Endothelial cell of umbilical vein (primary cell): Measurements from ENCODE around the gene UVRAG. TPM values are rescaled to one million over a fixed set of nuclear protein-coding genes. Genes with fewer than 3 reads are reported as not detected.

Source experiments
- BruUV-seq: library from RNA; stranded (reverse); fragments of 400-500 nt; replicated peaks from 2 replicates; lab custom pipeline; 2021; lab: Mats Ljungman, UMichigan
- CTCF ChIA-PET: fragments of 300-600, 350-600 bp; sonication (Branson Sonifier 250); formaldehyde crosslinking; loops from one replicate; lab custom pipeline; 2021; ENCODE audit warnings: antibody characterized with exemption, inconsistent platforms; lab: Charles Lee
- POLR2A ChIA-PET: fragments of 300-600, 350-600 bp; sonication (Branson Sonifier 250); formaldehyde crosslinking; loops from one replicate; lab custom pipeline; 2021; ENCODE audit warnings: antibody characterized with exemption, inconsistent platforms; lab: Charles Lee
- DNase-seq: peaks from one replicate; pipeline ENCODE4 v3.0.0-alpha.2; 2011; ENCODE audit warnings: low read depth, low spot score
- FAIRE-seq: peaks from 2 replicates; lab custom pipeline; 2011; peaks lifted over from hg19 to GRCh38; lab: Jason Lieb, UNC
- H2AFZ ChIP-seq: 2 replicates; pipeline ENCODE4 v1.6.0; 2012; ENCODE audit warnings: low read depth, low read length, control low read depth, inconsistent platforms
- H3K27ac ChIP-seq: 2 replicates; pipeline ENCODE4 v1.5.1; 2011; ENCODE audit warnings: low read depth, mild to moderate bottlenecking, control low read depth, low read length, moderate library complexity; ENCODE audit not compliant: insufficient read depth
- H3K27me3 ChIP-seq, 2 experiments: 2 replicates each; pipeline versions ENCODE4 v1.6.0 to v1.6.1; 2011; ENCODE audit warnings: low read length in 2 of 2, mixed read lengths in 1 of 2; ENCODE audit not compliant: control insufficient read depth in 2 of 2, insufficient read depth in 2 of 2
- H3K36me3 ChIP-seq, 2 experiments: 2 replicates in 1 of 2; 3 replicates in 1 of 2; pipeline ENCODE4 v1.5.1; 2011; ENCODE audit warnings: low read length in 2 of 2, mild to moderate bottlenecking in 1 of 2, moderate library complexity in 1 of 2; ENCODE audit not compliant: control insufficient read depth in 2 of 2, insufficient read depth in 2 of 2; ENCODE audit errors: extremely low read depth in 1 of 2
- H3K4me1 ChIP-seq: 3 replicates; pipeline ENCODE4 v1.5.1; 2011; ENCODE audit warnings: mild to moderate bottlenecking, low read length; ENCODE audit not compliant: control insufficient read depth, insufficient read depth; ENCODE audit errors: extremely low read depth
- H3K4me2 ChIP-seq: 2 replicates; pipeline ENCODE4 v1.6.1; 2011; ENCODE audit warnings: low read length, control low read depth, mixed read lengths; ENCODE audit not compliant: insufficient read depth
- H3K4me3 ChIP-seq, 3 experiments: fragments of 200-600 bp in 1 of 3; sonication (generic), shearing (Covaris generic) in 1 of 3; replicated peaks in 1 of 3; 2 replicates each; pipeline ENCODE4 v1.5.1; 2011 to 2016; ENCODE audit warnings: control low read depth in 3 of 3, low read length in 3 of 3, mild to moderate bottlenecking in 2 of 3, inconsistent platforms in 1 of 3, low read depth in 1 of 3, moderate library complexity in 1 of 3; ENCODE audit not compliant: insufficient read depth in 1 of 3
- H3K79me2 ChIP-seq: 2 replicates; pipeline ENCODE4 v1.6.0; 2012; ENCODE audit warnings: low read length, inconsistent platforms; ENCODE audit not compliant: control insufficient read depth, insufficient read depth
- H3K9ac ChIP-seq: replicated peaks from 2 replicates; pipeline ENCODE3; 2011; ENCODE audit warnings: low read length, control low read depth; ENCODE audit not compliant: insufficient read depth; ENCODE audit errors: extremely low read depth
- H3K9me1 ChIP-seq: replicated peaks from 3 replicates; pipeline ENCODE4 v1.6.0; 2011; ENCODE audit warnings: mild to moderate bottlenecking, low read length; ENCODE audit not compliant: control insufficient read depth, insufficient read depth; ENCODE audit errors: extremely low read depth
- H3K9me3 ChIP-seq: replicated peaks from 2 replicates; pipeline ENCODE4 v1.5.1; 2012; ENCODE audit warnings: low read length, inconsistent platforms; ENCODE audit not compliant: control insufficient read depth, insufficient read depth
- H4K20me1 ChIP-seq: replicated peaks from 2 replicates; pipeline ENCODE3; 2011; ENCODE audit warnings: mild to moderate bottlenecking, low read length; ENCODE audit not compliant: control insufficient read depth, insufficient read depth; ENCODE audit errors: extremely low read depth
- EZH2 ChIP-seq: IDR thresholded peaks from 2 replicates; pipeline ENCODE4 v1.6.1; 2012; ENCODE audit warnings: borderline replicate concordance, low read depth, mild to moderate bottlenecking, moderate library complexity, low read length, inconsistent platforms; ENCODE audit not compliant: severe bottlenecking
- FOS ChIP-seq: IDR thresholded peaks from 2 replicates; pipeline ENCODE4 v1.6.1; 2011; ENCODE audit warnings: mild to moderate bottlenecking, low read length, moderate library complexity, borderline replicate concordance; ENCODE audit not compliant: insufficient read depth
- GATA2 ChIP-seq: IDR thresholded peaks from 2 replicates; pipeline ENCODE4 v1.7.0; 2011; ENCODE audit warnings: low read depth, mild to moderate bottlenecking, moderate library complexity, mixed read lengths, low read length; ENCODE audit not compliant: insufficient read length, insufficient read depth
- JUN ChIP-seq: IDR thresholded peaks from 2 replicates; pipeline ENCODE4 v1.6.1; 2011; ENCODE audit warnings: borderline replicate concordance, low read depth; ENCODE audit not compliant: insufficient read length, insufficient read depth
- MYC ChIP-seq: IDR thresholded peaks from one replicate; pipeline ENCODE4 v1.6.1; 2011; ENCODE audit warnings: mild to moderate bottlenecking, low read depth, low read length
- POLR2A ChIP-seq: IDR thresholded peaks from 2 replicates; pipeline ENCODE4 v1.6.1; 2012; ENCODE audit warnings: low read depth, mild to moderate bottlenecking, control low read depth, low read length
- POLR2AphosphoS5 ChIP-seq: IDR thresholded peaks from 2 replicates; pipeline ENCODE4 v1.6.1; 2012; ENCODE audit warnings: low read depth, mild to moderate bottlenecking, control low read depth, low read length, moderate library complexity; ENCODE audit not compliant: insufficient read depth
- dilution Hi-C: fragments of 300-500 bp; cut with MboI; formaldehyde crosslinking; loops from one replicate; pipeline ENCODE4 v1.15.0; 2019; ENCODE audit warnings: low sequenced_read_pairs; ENCODE audit not compliant: extremely low pct_ligation_motif_present
- intact Hi-C: fragments of 100-400 bp; cut with micrococcal nuclease; formaldehyde crosslinking; loops from one replicate; pipeline ENCODE4 v1.10.0; 2022
- polyA plus RNA-seq, 4 experiments: library from polyadenylated mRNA; depleted of rRNA in 3 of 4; stranded (reverse) in 3 of 4; unstranded in 1 of 4; fragments of >200 nt; gene quantifications; 2 replicates each; pipeline versions ENCODE4 v1.2.1 to v1.2.3, GENCODE V29; 2011 to 2012; ENCODE audit warnings: missing spikeins in 1 of 4
- total RNA-seq: library from RNA; stranded (reverse); gene quantifications from 2 replicates; pipeline ENCODE4 v1.2.3, GENCODE V29; 2021
- TF ChIP-seq, protein P1 (sequence below), 2 donors: IDR thresholded peaks; 1 replicate in 1 of 2; 2 replicates in 1 of 2; pipeline ENCODE4 v1.5.1; 2011; ENCODE audit warnings: low read length in 2 of 2, mild to moderate bottlenecking in 2 of 2, moderate library complexity in 2 of 2, control low read depth in 1 of 2, inconsistent platforms in 1 of 2, low read depth in 1 of 2; ENCODE audit not compliant: insufficient read depth in 1 of 2; ENCODE audit errors: extremely low read depth in 1 of 2
- TF ChIP-seq, protein P2 (sequence below): IDR thresholded peaks from 2 replicates; pipeline ENCODE4 v1.6.1; 2011; ENCODE audit not compliant: insufficient read depth, insufficient read length

UVRAG gene
- total and polyA plus RNA-seq, 2 donors (not counting 3 experiments of a cell fraction or from before 2014, with no cell fraction given): 21.2 to 65.6 TPM

GRCh38 chr11:76186776-76187279 is 371.8 kb downstream of the UVRAG start:
- ChIA-PET CTCF (interaction anchor here (1.0 to 1.7 kb wide), 7 partner anchors 8 to 463 kb away, joined by 3 to 7 read pairs (median 5); no protein-coding TSS in a partner anchor), POLR2A (no interaction called here)
- no peaks in the 10 kb centered on the region for H3K27me3 ChIP-seq
- no peaks in the 10 kb centered on the region for H3K79me2 ChIP-seq
- H3K9me3 ChIP-seq: no peaks in the 10 kb centered on the region
- no peak for FAIRE-seq
- H3K9ac ChIP-seq: no peak overlapping the region
- dilution Hi-C loops (no loop called here), intact Hi-C loops (no loop called here)
- no peaks in the 10 kb centered on the region for H3K36me3 ChIP-seq
- H2AFZ ChIP-seq: no peak overlapping the region
- no peaks in the 10 kb centered on the region for H3K9me1 ChIP-seq
- H3K4me1 ChIP-seq: no peaks in the 10 kb centered on the region
- no peak overlapping the region for H3K4me2 ChIP-seq
- no peaks in the 10 kb centered on the region for H4K20me1 ChIP-seq
- H3K27ac ChIP-seq: no peak overlapping the region
- no peak for TF ChIP-seq EZH2
- TF ChIP-seq GATA2: no peak
- TF ChIP-seq POLR2A: no peak
- BruUV-seq: no TSS peak
- DNase-seq: no peak
- H3K4me3 ChIP-seq: no peak overlapping the region

DNA sequence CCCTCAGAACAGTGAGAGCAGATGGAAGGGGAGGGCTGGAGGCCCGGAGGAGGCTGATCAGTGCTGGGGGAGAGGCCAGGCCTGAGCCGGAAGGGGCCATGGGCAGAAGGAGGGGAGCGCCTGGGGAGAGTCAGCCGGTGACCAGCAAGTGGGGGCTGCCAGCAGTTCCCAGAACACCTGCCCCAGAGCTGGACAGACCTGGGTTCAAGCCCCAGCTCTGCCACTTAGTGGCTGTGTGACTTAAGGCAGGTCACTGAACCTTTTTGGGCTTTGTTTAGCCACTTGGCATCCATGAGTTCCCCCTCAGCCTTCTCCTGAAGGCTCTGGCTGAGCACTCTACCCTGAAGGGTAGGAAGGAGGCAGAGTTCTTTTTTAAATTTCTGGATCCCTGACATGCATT is 373.9 kb downstream of the UVRAG start:
- H4K20me1 ChIP-seq: no peaks in the 10 kb centered on the region
- no peak overlapping the region for H3K9ac ChIP-seq
- BruUV-seq: no TSS peak
- no peak for TF ChIP-seq FOS
- TF ChIP-seq JUN: no peak
- TF ChIP-seq MYC: no peak
- no peak for TF ChIP-seq EZH2
- no peak for TF ChIP-seq POLR2AphosphoS5
- TF ChIP-seq, protein P1, sequence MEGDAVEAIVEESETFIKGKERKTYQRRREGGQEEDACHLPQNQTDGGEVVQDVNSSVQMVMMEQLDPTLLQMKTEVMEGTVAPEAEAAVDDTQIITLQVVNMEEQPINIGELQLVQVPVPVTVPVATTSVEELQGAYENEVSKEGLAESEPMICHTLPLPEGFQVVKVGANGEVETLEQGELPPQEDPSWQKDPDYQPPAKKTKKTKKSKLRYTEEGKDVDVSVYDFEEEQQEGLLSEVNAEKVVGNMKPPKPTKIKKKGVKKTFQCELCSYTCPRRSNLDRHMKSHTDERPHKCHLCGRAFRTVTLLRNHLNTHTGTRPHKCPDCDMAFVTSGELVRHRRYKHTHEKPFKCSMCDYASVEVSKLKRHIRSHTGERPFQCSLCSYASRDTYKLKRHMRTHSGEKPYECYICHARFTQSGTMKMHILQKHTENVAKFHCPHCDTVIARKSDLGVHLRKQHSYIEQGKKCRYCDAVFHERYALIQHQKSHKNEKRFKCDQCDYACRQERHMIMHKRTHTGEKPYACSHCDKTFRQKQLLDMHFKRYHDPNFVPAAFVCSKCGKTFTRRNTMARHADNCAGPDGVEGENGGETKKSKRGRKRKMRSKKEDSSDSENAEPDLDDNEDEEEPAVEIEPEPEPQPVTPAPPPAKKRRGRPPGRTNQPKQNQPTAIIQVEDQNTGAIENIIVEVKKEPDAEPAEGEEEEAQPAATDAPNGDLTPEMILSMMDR (IDR thresholded peaks at IDR 0.05; ENCODE audit: extremely low read depth in 1 of 2, insufficient read depth in 1 of 2, low read depth in 1 of 2, low read length in 2 of 2): no peak
- TF ChIP-seq, protein P2, sequence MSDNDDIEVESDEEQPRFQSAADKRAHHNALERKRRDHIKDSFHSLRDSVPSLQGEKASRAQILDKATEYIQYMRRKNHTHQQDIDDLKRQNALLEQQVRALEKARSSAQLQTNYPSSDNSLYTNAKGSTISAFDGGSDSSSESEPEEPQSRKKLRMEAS: no peak
- TF ChIP-seq POLR2A: no peak
- TF ChIP-seq GATA2: no peak
- FAIRE-seq (no peak), DNase-seq (no peak)
- H3K4me1 ChIP-seq: no peaks in the 10 kb centered on the region
- dilution Hi-C loops (no loop called here), intact Hi-C loops (no loop called here)
- ChIA-PET POLR2A (no interaction called here), CTCF (no interaction called here)
- no peaks in the 10 kb centered on the region for H3K79me2 ChIP-seq
- H3K27me3 ChIP-seq: no peaks in the 10 kb centered on the region
- no peak overlapping the region for H3K4me3 ChIP-seq
- H3K9me3 ChIP-seq: no peaks in the 10 kb centered on the region
- H3K36me3 ChIP-seq: no peaks in the 10 kb centered on the region
- H3K4me2 ChIP-seq: no peak overlapping the region
- H3K27ac ChIP-seq: no peak overlapping the region
- no peak overlapping the region for H2AFZ ChIP-seq
- no peaks in the 10 kb centered on the region for H3K9me1 ChIP-seq
